Lung (tissue), 12 donors: Measurements from ENCODE around the gene JPH2. TPM values are rescaled to one million over a fixed set of nuclear protein-coding genes. Genes with fewer than 3 reads are reported as not detected.
A peak's percentile ranks its signal among the peaks of the same experiment; 100 is the strongest.

Experiments
- ATAC-seq: fragments of 200-7000 bp; cut with Tn5 transposase; one replicate; pipeline ENCODE4 v1.9.1; 2020; ENCODE audit warnings: moderate number of reproducible peaks; ENCODE audit not compliant: insufficient read depth, low FRiP score
- DNase-seq, 3 donors: peaks; one replicate each; pipeline ENCODE4 v3.0.0-alpha.2; 2013 to 2017
- H3K27ac ChIP-seq, 2 donors: one replicate each; pipeline ENCODE4 v1.5.1; 2013; ENCODE audit warnings: mild to moderate bottlenecking in 2 of 2, moderate library complexity in 2 of 2, control low read depth in 1 of 2, inconsistent platforms in 1 of 2, low read depth in 1 of 2, low read length in 1 of 2
- H3K27me3 ChIP-seq, 3 donors: one replicate each; pipeline ENCODE4 v1.5.1; 2013; ENCODE audit warnings: low read length in 2 of 3; ENCODE audit not compliant: control insufficient read depth in 3 of 3, insufficient read depth in 3 of 3
- H3K36me3 ChIP-seq, 4 donors: one replicate each; pipeline ENCODE4 v1.5.1; 2013; ENCODE audit warnings: low read length in 4 of 4, mild to moderate bottlenecking in 1 of 4, moderate library complexity in 1 of 4; ENCODE audit not compliant: control insufficient read depth in 4 of 4, insufficient read depth in 4 of 4
- H3K4me1 ChIP-seq, 5 donors: one replicate each; pipeline ENCODE4 v1.5.1; 2013; ENCODE audit warnings: low read length in 5 of 5, mild to moderate bottlenecking in 2 of 5, moderate library complexity in 1 of 5; ENCODE audit not compliant: control insufficient read depth in 5 of 5, insufficient read depth in 5 of 5
- H3K4me3 ChIP-seq: one replicate; pipeline ENCODE4 v1.5.1; 2013; ENCODE audit warnings: mild to moderate bottlenecking, control low read depth, moderate library complexity
- H3K9ac ChIP-seq, 2 donors: one replicate each; pipeline ENCODE4 v1.5.1; 2013; ENCODE audit warnings: low read length in 2 of 2, control low read depth in 1 of 2; ENCODE audit not compliant: insufficient read depth in 1 of 2
- H3K9me3 ChIP-seq, 4 donors: one replicate each; pipeline ENCODE4 v1.5.1; 2013; ENCODE audit warnings: low read length in 3 of 4, mild to moderate bottlenecking in 1 of 4, moderate library complexity in 1 of 4; ENCODE audit not compliant: control insufficient read depth in 4 of 4, insufficient read depth in 3 of 4
- CTCF ChIP-seq: IDR thresholded peaks from 2 replicates; pipeline ENCODE4 v1.5.1; 2012; ENCODE audit warnings: mild to moderate bottlenecking; ENCODE audit errors: control extremely low read depth, extremely low read depth
- WGBS, 2 donors: extraction: QIAGEN DNeasy Blood & Tissue Kit; methylation state at CpG; one replicate each; pipeline ENCODE4 v1.1.7; 2013; 5-methylcytosine and 5-hydroxymethylcytosine counted together
- polyA plus RNA-seq, 2 donors: library from polyadenylated mRNA; stranded (reverse); fragments of 200-250 nt; gene quantifications; one replicate each; pipeline ENCODE4 v1.2.1, GENCODE V29; 2013
- total RNA-seq, 2 donors: library from RNA; depleted of rRNA in 1 of 2; stranded (reverse); fragments of >200 nt in 1 of 2; gene quantifications; one replicate each; pipeline ENCODE4 v1.2.1, GENCODE V29; 2014 to 2021
- donor health status: control.
- donor health status: control.
- donor health status: Bipolar disorder and iron deficiency.
- donor health status: healthy.
- donor health status: DM: yes; HTN: yes; CAD: no.

The JPH2 gene
- total and polyA plus RNA-seq, 4 donors: 2.5 to 9.2 (median 2.7) TPM

- H3K4me1 ChIP-seq: peaks cover 0 to 4% (median 0%) of the 10 kb centered on the region in 5 donors
- H3K27ac ChIP-seq: no peak overlapping the region
- H3K27me3 ChIP-seq: peaks cover 0 to 24% (median 0%) of the 10 kb centered on the region in 3 donors
Observed at GRCh38 chr20:44159125-44159524, 27.9 kb downstream of the JPH2 start.

GRCh38 chr20:44157061-44157460, 29.9 kb downstream of the JPH2 start:
- no peak overlapping the region for H3K9ac ChIP-seq
- H3K36me3 ChIP-seq: peaks cover 0 to 4% (median 0%) of the 10 kb centered on the region in 4 donors
- TF ChIP-seq CTCF: no peak
- peaks cover 0 to 24% (median 0%) of the 10 kb centered on the region in 3 donors for H3K27me3 ChIP-seq
- H3K4me1 ChIP-seq: peaks cover 0 to 14% (median 0%) of the 10 kb centered on the region in 5 donors
- DNase-seq (no peak), ATAC-seq (no peak)
- WGBS, 2 donors: 91 to 94% methylated on average over 5 of the region's 5 CpGs
- peaks cover 0 to 8% (median 0%) of the 10 kb centered on the region in 4 donors for H3K9me3 ChIP-seq
- no peak overlapping the region for H3K4me3 ChIP-seq
- no peak overlapping the region for H3K27ac ChIP-seq

More at GRCh38 chr20:44159125-44159524, 27.9 kb downstream of the JPH2 start:
- ATAC-seq: no peak
- Histone ChIP-seq H3K9ac (no peak overlapping the region), H3K36me3 (peaks cover 0 to 4% (median 0%) of the 10 kb centered on the region in 4 donors), H3K9me3 (peaks cover 0 to 12% (median 0%) of the 10 kb centered on the region in 4 donors), H3K4me3 (no peak overlapping the region)
- no peak for DNase-seq
- no peak for TF ChIP-seq CTCF
- 81% methylated on average over 2 of the region's 2 CpGs for WGBS, 2 donors

- Histone ChIP-seq H3K27ac (peak overlapping the region in 1 of 2 donors; percentile 55), H3K9me3 (peaks cover 0 to 2% (median 0%) of the 10 kb centered on the region in 4 donors), H3K9ac (no peak overlapping the region), H3K4me1 (peaks cover 0 to 14% (median 0%) of the 10 kb centered on the region in 5 donors), H3K36me3 (peaks cover 0 to 4% (median 0%) of the 10 kb centered on the region in 4 donors), H3K27me3 (peaks cover 0 to 9% (median 0%) of the 10 kb centered on the region in 3 donors), H3K4me3 (no peak overlapping the region)
- TF ChIP-seq CTCF: no peak
- DNase-seq (no peak), ATAC-seq (no peak)
- WGBS, 2 donors: 49 to 77% methylated on average over 7 of the region's 7 CpGs
Observed at GRCh38 chr20:44154521-44155001, 32.4 kb downstream of the JPH2 start.
